Measurements from ENCODE around the gene SURF6.

- TF ChIP-seq, protein P1, sequence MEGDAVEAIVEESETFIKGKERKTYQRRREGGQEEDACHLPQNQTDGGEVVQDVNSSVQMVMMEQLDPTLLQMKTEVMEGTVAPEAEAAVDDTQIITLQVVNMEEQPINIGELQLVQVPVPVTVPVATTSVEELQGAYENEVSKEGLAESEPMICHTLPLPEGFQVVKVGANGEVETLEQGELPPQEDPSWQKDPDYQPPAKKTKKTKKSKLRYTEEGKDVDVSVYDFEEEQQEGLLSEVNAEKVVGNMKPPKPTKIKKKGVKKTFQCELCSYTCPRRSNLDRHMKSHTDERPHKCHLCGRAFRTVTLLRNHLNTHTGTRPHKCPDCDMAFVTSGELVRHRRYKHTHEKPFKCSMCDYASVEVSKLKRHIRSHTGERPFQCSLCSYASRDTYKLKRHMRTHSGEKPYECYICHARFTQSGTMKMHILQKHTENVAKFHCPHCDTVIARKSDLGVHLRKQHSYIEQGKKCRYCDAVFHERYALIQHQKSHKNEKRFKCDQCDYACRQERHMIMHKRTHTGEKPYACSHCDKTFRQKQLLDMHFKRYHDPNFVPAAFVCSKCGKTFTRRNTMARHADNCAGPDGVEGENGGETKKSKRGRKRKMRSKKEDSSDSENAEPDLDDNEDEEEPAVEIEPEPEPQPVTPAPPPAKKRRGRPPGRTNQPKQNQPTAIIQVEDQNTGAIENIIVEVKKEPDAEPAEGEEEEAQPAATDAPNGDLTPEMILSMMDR (IDR thresholded peaks at IDR 0.05): no peak
- no peak for TF ChIP-seq POLR2A (IDR thresholded peaks at IDR 0.05)
- no peak for TF ChIP-seq POLR2AphosphoS5 (IDR thresholded peaks at IDR 0.05)
- no peak for TF ChIP-seq EP300 (IDR thresholded peaks at IDR 0.05)
Observed at GRCh38 chr9:133342069-133342406, 6.0 kb upstream of the SURF6 start.
